GM12878 (cell line): ENCODE data around the gene PROSER3.

Experiments used
- CTCF ChIP-seq, 3 experiments: IDR thresholded peaks in 2 of 3; conservative IDR thresholded peaks in 1 of 3; 2 replicates each; pipeline ENCODE4 v1.5.1; 2011; ENCODE audit warnings: low read depth in 3 of 3, low read length in 3 of 3, mild to moderate bottlenecking in 3 of 3, control low read depth in 2 of 3, moderate library complexity in 2 of 3, inconsistent platforms in 1 of 3, mixed read lengths in 1 of 3; ENCODE audit not compliant: control insufficient read depth in 2 of 3, insufficient read depth in 1 of 3; ENCODE audit errors: extremely low read depth in 1 of 3
- CUX1 ChIP-seq: IDR thresholded peaks from 2 replicates; pipeline ENCODE4 v1.6.1; 2012; ENCODE audit warnings: improper control_type of control experiment, low read depth, low read length; ENCODE audit not compliant: insufficient replicate concordance
- REST ChIP-seq: IDR thresholded peaks from 2 replicates; pipeline ENCODE4 v1.6.1; 2012; ENCODE audit warnings: mild to moderate bottlenecking, low read depth, low read length
- TCF12 ChIP-seq: IDR thresholded peaks from 2 replicates; pipeline ENCODE4 v1.6.1; 2011; ENCODE audit warnings: low read depth, mild to moderate bottlenecking, low read length
- ZNF24 ChIP-seq: fragments of 450-650 bp; IDR thresholded peaks from 2 replicates; pipeline ENCODE4 v1.6.1; 2017; ENCODE audit warnings: antibody characterized with exemption, mild to moderate bottlenecking

- no peak for TF ChIP-seq TCF12
- no peak for TF ChIP-seq CUX1
- no peak for TF ChIP-seq REST
- no peak for TF ChIP-seq CTCF (IDR thresholded peaks at IDR 0.05 in 2 of 3, conservative IDR thresholded peaks at IDR 0.05 in 1 of 3; ENCODE audit: control insufficient read depth in 2 of 3, extremely low read depth in 1 of 3, insufficient read depth in 1 of 3, low read depth in 3 of 3, low read length in 3 of 3)
- TF ChIP-seq ZNF24 = no peak
Measured at GRCh38 chr19:35734889-35735288, 23.1 kb upstream of the PROSER3 start.
